HG02798 (cell line): ENCODE measurements around the gene PARD3B.

ENCODE experiments used
- ATAC-seq: cut with Tn5 transposase; IDR thresholded peaks from one replicate; pipeline ENCODE4 v1.9.1; 2021; ENCODE audit warnings: mild to moderate bottlenecking; ENCODE audit not compliant: unreplicated experiment, poor library complexity

PARD3B gene

GRCh38 chr2:204824751-204825453, 279.6 kb downstream of the PARD3B start:
- no peak for ATAC-seq

GRCh38 chr2:204825681-204826080, 280.4 kb downstream of the PARD3B start:
- no peak for ATAC-seq

GRCh38 chr2:204827701-204828590, 282.7 kb downstream of the PARD3B start:
- ATAC-seq = no peak

GRCh38 chr2:204834716-204835384, 289.6 kb downstream of the PARD3B start:
- ATAC-seq = no peak

- no peak for ATAC-seq
Measured at GRCh38 chr2:204835786-204836185, 290.5 kb downstream of the PARD3B start.

GRCh38 chr2:204840504-204840903, 295.2 kb downstream of the PARD3B start:
- ATAC-seq = no peak

DNA sequence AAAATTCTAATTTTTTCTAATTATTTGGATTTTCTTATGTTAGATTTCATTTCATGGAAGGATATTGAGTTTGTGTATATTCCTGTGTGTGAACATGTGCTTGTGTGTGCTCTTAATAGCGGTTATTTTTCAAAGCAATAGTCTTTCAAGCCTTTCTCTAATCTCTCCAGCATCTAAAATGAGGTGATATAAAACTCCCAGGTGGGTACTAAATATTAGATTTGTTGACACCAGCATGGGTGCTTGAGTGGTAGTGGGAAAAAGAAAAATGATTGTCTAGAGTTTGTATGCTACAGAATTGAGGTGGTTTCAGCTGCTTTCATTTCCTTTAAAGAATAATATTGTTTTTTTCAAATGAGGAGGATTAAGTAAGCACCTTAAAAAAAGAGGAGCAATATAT, 296.8 kb downstream of the PARD3B start:
- ATAC-seq = no peak

GRCh38 chr2:204842661-204843485, 297.6 kb downstream of the PARD3B start:
- no peak for ATAC-seq

DNA sequence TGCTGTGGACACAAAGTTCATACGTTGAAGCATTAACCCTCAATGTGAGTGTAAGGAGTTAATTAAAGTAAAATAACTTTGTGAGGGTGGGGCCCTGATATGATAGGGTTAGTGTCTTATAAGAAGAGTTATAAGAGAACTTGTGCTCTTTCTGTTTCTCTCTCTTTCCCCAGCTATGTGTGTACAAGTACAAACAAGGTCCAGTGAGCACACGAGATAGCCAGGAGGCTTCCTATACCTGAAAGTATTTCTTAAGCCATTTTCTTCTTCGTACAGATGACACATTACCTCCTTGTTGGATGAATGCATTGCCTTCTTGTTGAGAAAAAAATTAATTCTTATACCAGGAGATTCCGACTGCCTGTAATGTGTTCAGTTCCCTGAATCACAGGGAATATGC, 301.2 kb downstream of the PARD3B start:
- no peak for ATAC-seq

GRCh38 chr2:204849892-204850291, 304.6 kb downstream of the PARD3B start:
- no peak for ATAC-seq

- no peak for ATAC-seq
Measured at GRCh38 chr2:204850581-204850980, 305.3 kb downstream of the PARD3B start.

DNA sequence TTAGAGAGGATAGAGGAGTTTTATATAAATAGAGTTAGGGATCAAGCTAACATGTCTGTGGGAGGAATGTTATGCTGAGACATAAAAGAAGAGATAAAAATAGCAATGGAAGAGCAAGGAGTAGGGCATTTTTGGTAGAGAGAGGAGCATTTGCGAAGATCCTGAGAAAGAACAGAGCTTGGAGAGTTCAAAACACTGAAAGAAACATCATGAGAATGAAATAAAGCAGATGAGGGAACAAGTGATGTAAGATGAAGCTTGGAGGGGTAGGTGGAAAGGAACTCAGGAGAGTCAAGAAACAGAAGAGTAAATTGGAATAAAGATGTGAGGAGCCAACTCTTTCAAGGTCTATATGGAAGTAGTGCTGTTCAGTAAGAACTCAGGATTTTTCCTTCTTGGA, 308.6 kb downstream of the PARD3B start:
- ATAC-seq = no peak

GRCh38 chr2:204860274-204860673, 315.0 kb downstream of the PARD3B start:
- no peak for ATAC-seq

- no peak for ATAC-seq
Measured at GRCh38 chr2:204862809-204863208, 317.5 kb downstream of the PARD3B start.

- ATAC-seq = no peak
Measured at GRCh38 chr2:204863336-204863735, 318.1 kb downstream of the PARD3B start.

- no peak for ATAC-seq
Measured at GRCh38 chr2:204869132-204869823, 324.0 kb downstream of the PARD3B start.

- ATAC-seq = no peak
Measured at GRCh38 chr2:204870053-204870452, 324.8 kb downstream of the PARD3B start.

- no peak for ATAC-seq
Measured at GRCh38 chr2:204871231-204871953, 326.1 kb downstream of the PARD3B start.

DNA sequence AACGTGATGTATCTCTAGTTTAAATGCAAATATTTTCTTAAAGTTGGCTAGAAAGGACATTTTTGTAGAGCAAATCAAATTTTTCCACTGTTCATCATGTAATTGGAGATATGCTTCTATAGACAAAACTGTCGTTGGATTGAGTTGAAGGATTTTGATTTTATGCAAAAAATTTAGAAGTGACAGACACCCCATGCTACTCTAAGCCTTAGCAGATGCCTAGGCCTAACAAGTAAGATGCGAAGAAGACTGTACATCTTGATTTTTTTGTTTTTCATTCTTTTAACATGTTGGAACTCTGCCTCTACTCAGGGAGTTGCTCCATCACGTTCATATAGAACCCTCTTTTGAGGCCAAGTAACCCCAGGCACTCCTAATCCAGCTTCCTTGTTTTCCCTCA, 331.0 kb downstream of the PARD3B start:
- ATAC-seq = no peak
